ENCODE measurements around the gene PTPRO.
A peak's percentile ranks its signal among the peaks of the same experiment; 100 is the strongest.

The PTPRO gene

GRCh38 chr12:15515010-15515409, 192.7 kb downstream of the PTPRO start:
- Histone ChIP-seq H3K4me1 (ENCODE audit: control insufficient read depth, low read depth, low read length) (no peaks in the 10 kb centered on the region), H3K36me3 (ENCODE audit: control insufficient read depth, insufficient read depth, low read length) (no peaks in the 10 kb centered on the region), H3K4me2 (ENCODE audit: low read length) (no peak overlapping the region), H3K27ac (ENCODE audit: low read depth, low read length) (no peak overlapping the region), H2BK120ac (ENCODE audit: low read depth, low read length) (no peak overlapping the region), H3K9ac (ENCODE audit: low read length) (no peak overlapping the region), H3K79me2 (ENCODE audit: control insufficient read depth, insufficient read depth, low read length) (no peaks in the 10 kb centered on the region), H2BK5ac (ENCODE audit: low read length) (no peak overlapping the region), H3K56ac (ENCODE audit: low read length) (no peak overlapping the region), H3K23ac (ENCODE audit: low read length) (no peak overlapping the region), H3K18ac (ENCODE audit: low read length) (no peak overlapping the region), H4K5ac (ENCODE audit: low read length) (no peak overlapping the region), H3K4me3 (ENCODE audit: low read length) (no peak overlapping the region), H3K27me3 (ENCODE audit: insufficient read depth, low read length, poor library complexity) (no peaks in the 10 kb centered on the region), H2AK5ac (ENCODE audit: low read length) (no peak overlapping the region), H2BK15ac (replicated peaks; ENCODE audit: low read depth) (no peak overlapping the region), H3K79me1 (ENCODE audit: low read length) (no peaks in the 10 kb centered on the region), H4K8ac (ENCODE audit: low read depth, low read length) (no peak overlapping the region), H3K4ac (ENCODE audit: low read depth, low read length) (no peak overlapping the region)
- no CpG with 5 or more reads among the region's 4 CpGs for WGBS (ENCODE audit: extremely low coverage, insufficient coverage, low lambda C conversion rate)
- DNase-seq, result no peak

GRCh38 chr12:15520083-15520482, 197.8 kb downstream of the PTPRO start:
- Histone ChIP-seq H2BK120ac (ENCODE audit: low read depth, low read length) (no peak overlapping the region), H3K4me1 (ENCODE audit: control insufficient read depth, low read depth, low read length) (no peaks in the 10 kb centered on the region), H4K5ac (ENCODE audit: low read length) (no peak overlapping the region), H3K4me2 (ENCODE audit: low read length) (no peak overlapping the region), H2BK15ac (replicated peaks; ENCODE audit: low read depth) (no peak overlapping the region), H4K8ac (ENCODE audit: low read depth, low read length) (no peak overlapping the region), H3K27me3 (ENCODE audit: insufficient read depth, low read length, poor library complexity) (no peaks in the 10 kb centered on the region), H3K27ac (ENCODE audit: low read depth, low read length) (no peak overlapping the region), H3K56ac (ENCODE audit: low read length) (no peak overlapping the region), H2AK5ac (ENCODE audit: low read length) (no peak overlapping the region), H3K4ac (ENCODE audit: low read depth, low read length) (no peak overlapping the region), H3K18ac (ENCODE audit: low read length) (no peak overlapping the region), H3K79me2 (ENCODE audit: control insufficient read depth, insufficient read depth, low read length) (no peaks in the 10 kb centered on the region), H3K79me1 (ENCODE audit: low read length) (no peaks in the 10 kb centered on the region), H3K9ac (ENCODE audit: low read length) (no peak overlapping the region), H2BK5ac (ENCODE audit: low read length) (no peak overlapping the region), H3K36me3 (ENCODE audit: control insufficient read depth, insufficient read depth, low read length) (no peaks in the 10 kb centered on the region), H3K23ac (ENCODE audit: low read length) (no peak overlapping the region), H3K4me3 (ENCODE audit: low read length) (no peak overlapping the region)
- DNase-seq, result peak; percentile 28
- WGBS (ENCODE audit: extremely low coverage, insufficient coverage, low lambda C conversion rate), result no CpG with 5 or more reads among the region's 2 CpGs

- DNase-seq, result no peak
- Histone ChIP-seq H3K56ac (ENCODE audit: low read length) (no peak overlapping the region), H3K79me2 (ENCODE audit: control insufficient read depth, insufficient read depth, low read length) (no peaks in the 10 kb centered on the region), H2BK15ac (replicated peaks; ENCODE audit: low read depth) (no peak overlapping the region), H3K27ac (ENCODE audit: low read depth, low read length) (no peak overlapping the region), H2AK5ac (ENCODE audit: low read length) (no peak overlapping the region), H3K4me1 (ENCODE audit: control insufficient read depth, low read depth, low read length) (no peaks in the 10 kb centered on the region), H4K5ac (ENCODE audit: low read length) (no peak overlapping the region), H3K9ac (ENCODE audit: low read length) (no peak overlapping the region), H4K8ac (ENCODE audit: low read depth, low read length) (no peak overlapping the region), H2BK120ac (ENCODE audit: low read depth, low read length) (no peak overlapping the region), H3K79me1 (ENCODE audit: low read length) (no peaks in the 10 kb centered on the region), H3K4me2 (ENCODE audit: low read length) (no peak overlapping the region), H3K18ac (ENCODE audit: low read length) (no peak overlapping the region), H3K4ac (ENCODE audit: low read depth, low read length) (no peak overlapping the region), H3K27me3 (ENCODE audit: insufficient read depth, low read length, poor library complexity) (no peaks in the 10 kb centered on the region), H2BK5ac (ENCODE audit: low read length) (no peak overlapping the region), H3K4me3 (ENCODE audit: low read length) (no peak overlapping the region), H3K36me3 (ENCODE audit: control insufficient read depth, insufficient read depth, low read length) (no peaks in the 10 kb centered on the region), H3K23ac (ENCODE audit: low read length) (no peak overlapping the region)
- WGBS (ENCODE audit: extremely low coverage, insufficient coverage, low lambda C conversion rate), result no CpG with 5 or more reads among the region's 6 CpGs
These were observed 198.5 kb downstream of the PTPRO start for GRCh38 chr12:15520844-15521243.

- peak; percentile 51 for DNase-seq
These were observed 200.4 kb downstream of the PTPRO start for GRCh38 chr12:15522574-15523187.

GRCh38 chr12:15525441-15525840, 203.1 kb downstream of the PTPRO start:
- no peak overlapping the region for H4K5ac ChIP-seq (ENCODE audit: low read length)
- no peak overlapping the region for H4K8ac ChIP-seq (ENCODE audit: low read depth, low read length)
- no peak overlapping the region for H3K18ac ChIP-seq (ENCODE audit: low read length)
- no peak overlapping the region for H2BK120ac ChIP-seq (ENCODE audit: low read depth, low read length)
- no peak overlapping the region for H3K27ac ChIP-seq (ENCODE audit: low read depth, low read length)
- H3K9ac ChIP-seq (ENCODE audit: low read length), result no peak overlapping the region
- DNase-seq, result peak; percentile 37
- no peak overlapping the region for H3K4me3 ChIP-seq (ENCODE audit: low read length)
- no peaks in the 10 kb centered on the region for H3K27me3 ChIP-seq (ENCODE audit: insufficient read depth, low read length, poor library complexity)
- no peaks in the 10 kb centered on the region for H3K36me3 ChIP-seq (ENCODE audit: control insufficient read depth, insufficient read depth, low read length)
- no peak overlapping the region for H2BK5ac ChIP-seq (ENCODE audit: low read length)
- H2BK15ac ChIP-seq (replicated peaks; ENCODE audit: low read depth), result no peak overlapping the region
- H3K79me1 ChIP-seq (ENCODE audit: low read length), result no peaks in the 10 kb centered on the region
- peak overlapping the region; percentile 56 for H3K56ac ChIP-seq (ENCODE audit: low read length)
- no peaks in the 10 kb centered on the region for H3K79me2 ChIP-seq (ENCODE audit: control insufficient read depth, insufficient read depth, low read length)
- H3K23ac ChIP-seq (ENCODE audit: low read length), result no peak overlapping the region
- no peak overlapping the region for H3K4ac ChIP-seq (ENCODE audit: low read depth, low read length)
- no CpG with 5 or more reads among the region's 2 CpGs for WGBS (ENCODE audit: extremely low coverage, insufficient coverage, low lambda C conversion rate)
- H3K4me1 ChIP-seq (ENCODE audit: control insufficient read depth, low read depth, low read length), result no peaks in the 10 kb centered on the region
- H3K4me2 ChIP-seq (ENCODE audit: low read length), result no peak overlapping the region
- no peak overlapping the region for H2AK5ac ChIP-seq (ENCODE audit: low read length)

More at GRCh38 chr12:15522574-15523187, 200.4 kb downstream of the PTPRO start:
- H3K18ac ChIP-seq (ENCODE audit: low read length), result no peak overlapping the region
- H4K8ac ChIP-seq (ENCODE audit: low read depth, low read length), result no peak overlapping the region
- no peaks in the 10 kb centered on the region for H3K79me2 ChIP-seq (ENCODE audit: control insufficient read depth, insufficient read depth, low read length)
- H4K5ac ChIP-seq (ENCODE audit: low read length), result no peak overlapping the region
- no peak overlapping the region for H3K4me3 ChIP-seq (ENCODE audit: low read length)
- H3K56ac ChIP-seq (ENCODE audit: low read length), result no peak overlapping the region
- H2BK120ac ChIP-seq (ENCODE audit: low read depth, low read length), result no peak overlapping the region
- WGBS (ENCODE audit: extremely low coverage, insufficient coverage, low lambda C conversion rate), result no CpG with 5 or more reads among the region's 3 CpGs
- no peaks in the 10 kb centered on the region for H3K27me3 ChIP-seq (ENCODE audit: insufficient read depth, low read length, poor library complexity)
- no peaks in the 10 kb centered on the region for H3K36me3 ChIP-seq (ENCODE audit: control insufficient read depth, insufficient read depth, low read length)
- no peak overlapping the region for H3K9ac ChIP-seq (ENCODE audit: low read length)
- H2BK5ac ChIP-seq (ENCODE audit: low read length), result no peak overlapping the region
- no peak overlapping the region for H3K27ac ChIP-seq (ENCODE audit: low read depth, low read length)
- H3K23ac ChIP-seq (ENCODE audit: low read length), result no peak overlapping the region
- no peaks in the 10 kb centered on the region for H3K79me1 ChIP-seq (ENCODE audit: low read length)
- no peak overlapping the region for H3K4ac ChIP-seq (ENCODE audit: low read depth, low read length)
- H3K4me1 ChIP-seq (ENCODE audit: control insufficient read depth, low read depth, low read length), result no peaks in the 10 kb centered on the region
- H3K4me2 ChIP-seq (ENCODE audit: low read length), result no peak overlapping the region
- no peak overlapping the region for H2AK5ac ChIP-seq (ENCODE audit: low read length)
- no peak overlapping the region for H2BK15ac ChIP-seq (replicated peaks; ENCODE audit: low read depth)

- Histone ChIP-seq H3K9ac (ENCODE audit: low read length) (no peak overlapping the region), H4K5ac (ENCODE audit: low read length) (no peak overlapping the region), H3K27ac (ENCODE audit: low read depth, low read length) (no peak overlapping the region), H3K4me1 (ENCODE audit: control insufficient read depth, low read depth, low read length) (no peaks in the 10 kb centered on the region), H3K23ac (ENCODE audit: low read length) (no peak overlapping the region), H3K79me1 (ENCODE audit: low read length) (no peaks in the 10 kb centered on the region), H2BK120ac (ENCODE audit: low read depth, low read length) (no peak overlapping the region), H3K56ac (ENCODE audit: low read length) (no peak overlapping the region), H2BK15ac (replicated peaks; ENCODE audit: low read depth) (no peak overlapping the region), H3K4me2 (ENCODE audit: low read length) (no peak overlapping the region), H3K27me3 (ENCODE audit: insufficient read depth, low read length, poor library complexity) (no peaks in the 10 kb centered on the region), H3K4ac (ENCODE audit: low read depth, low read length) (no peak overlapping the region), H3K36me3 (ENCODE audit: control insufficient read depth, insufficient read depth, low read length) (no peaks in the 10 kb centered on the region), H3K4me3 (ENCODE audit: low read length) (no peak overlapping the region), H4K8ac (ENCODE audit: low read depth, low read length) (no peak overlapping the region), H3K79me2 (ENCODE audit: control insufficient read depth, insufficient read depth, low read length) (no peaks in the 10 kb centered on the region), H2AK5ac (ENCODE audit: low read length) (no peak overlapping the region), H2BK5ac (ENCODE audit: low read length) (no peak overlapping the region), H3K18ac (ENCODE audit: low read length) (no peak overlapping the region)
- WGBS (ENCODE audit: extremely low coverage, insufficient coverage, low lambda C conversion rate), result no CpG with 5 or more reads among the region's 4 CpGs
- peak; percentile 53 for DNase-seq
These were observed 203.7 kb downstream of the PTPRO start for GRCh38 chr12:15526033-15526432.
